Measurements from ENCODE around the gene CDC42BPG. TPM values are rescaled to one million over a fixed set of nuclear protein-coding genes. Genes with fewer than 3 reads are reported as not detected.

CDC42BPG gene
- total and polyA plus RNA-seq, 2 of the 8 experiments (the other 6 are each of a cell fraction or from before 2014, with no cell fraction given): 3.7 to 10.6 TPM

DNA sequence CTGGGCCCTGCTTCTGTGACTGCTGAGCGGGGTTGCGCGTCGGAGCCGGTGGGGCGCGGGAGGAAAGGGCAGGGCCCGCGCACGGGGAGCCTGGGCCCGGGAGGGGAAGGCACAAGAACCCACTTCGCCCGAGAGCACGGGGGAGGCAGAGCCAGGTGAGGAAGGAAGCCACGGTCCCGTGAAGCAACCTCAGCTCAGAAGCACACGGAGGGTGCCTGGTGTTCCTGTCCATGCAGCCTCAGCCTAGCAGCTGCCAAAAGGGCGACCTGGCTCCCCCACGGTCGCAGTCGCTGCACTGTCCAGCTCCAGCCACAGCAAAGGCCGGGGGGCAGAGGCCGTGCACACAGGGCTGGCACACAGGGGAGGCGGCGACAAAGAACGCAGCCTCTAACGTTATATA is 9.3 kb upstream of the CDC42BPG start:
- Histone ChIP-seq H3K27ac (ENCODE audit: low read depth, low read length) (no peak overlapping the region), H3K4me3 (ENCODE audit: extremely low read depth in 1 of 4, insufficient read depth in 2 of 4, low read depth in 3 of 4, low read length in 4 of 4) (no peak overlapping the region), H3K18ac (ENCODE audit: extremely low read depth, low read length) (no peak overlapping the region), H4K5ac (ENCODE audit: insufficient read length, low read depth, low read length) (no peak overlapping the region), H3K79me2 (ENCODE audit: control insufficient read depth in 1 of 2, insufficient read depth in 2 of 2, low read length in 2 of 2) (no peaks in the 10 kb centered on the region), H3K4me1 (replicated peaks in 1 of 4; ENCODE audit: control insufficient read depth in 3 of 4, insufficient read depth in 4 of 4, low read length in 3 of 4) (peaks cover 0 to 15% (median 6%) of the 10 kb centered on the region in 4 experiments; a peak in 6 of 7 replicates), H2AK5ac (ENCODE audit: low read depth, low read length) (no peak overlapping the region), H2BK15ac (ENCODE audit: low read length) (no peak overlapping the region), H4K91ac (replicated peaks; ENCODE audit: insufficient read length, low read length) (no peak overlapping the region), H3K4me2 (ENCODE audit: insufficient read depth in 1 of 2, low read depth in 2 of 2, low read length in 2 of 2) (no peak overlapping the region), H3K79me1 (ENCODE audit: low read depth, low read length) (no peaks in the 10 kb centered on the region), H3K23me2 (ENCODE audit: low read depth, low read length) (no peaks in the 10 kb centered on the region), H2BK120ac (replicated peaks; ENCODE audit: low read depth, low read length) (no peak overlapping the region), H3K27me3 (replicated peaks in 1 of 4; ENCODE audit: control insufficient read depth in 3 of 4, extremely low read depth in 1 of 4, insufficient read depth in 3 of 4, low read length in 3 of 4) (no peaks in the 10 kb centered on the region), H3K9me3 (ENCODE audit: insufficient read depth in 2 of 2, low read depth in 1 of 2, low read length in 1 of 2) (no peaks in the 10 kb centered on the region), H4K20me1 (replicated peaks in 1 of 2; ENCODE audit: control insufficient read depth in 1 of 2, insufficient read depth in 2 of 2, low read length in 2 of 2) (peaks cover 0 to 5% of the 10 kb centered on the region in 2 experiments), H3K23ac (ENCODE audit: insufficient read length) (no peak overlapping the region), H3K56ac (replicated peaks; ENCODE audit: insufficient read length, low read depth, low read length) (no peak overlapping the region), H2BK5ac (ENCODE audit: low read depth, low read length) (peak overlapping the region; percentile 15; the same call in 1 of the 2 replicates), H3K9ac (replicated peaks in 1 of 4; ENCODE audit: extremely low read depth in 1 of 4, low read depth in 3 of 4, low read length in 3 of 4) (no peak overlapping the region), H2BK12ac (ENCODE audit: low read depth, low read length) (no peak overlapping the region), H2BK20ac (ENCODE audit: low read length) (no peak overlapping the region), H3K4ac (replicated peaks; ENCODE audit: insufficient read length, low read depth, low read length) (no peak overlapping the region), H3K36me3 (ENCODE audit: control insufficient read depth in 2 of 4, insufficient read depth in 4 of 4, low read length in 3 of 4) (peaks cover 0 to 5% (median 0%) of the 10 kb centered on the region in 4 experiments; a peak in 3 of 8 replicates), H2AFZ (ENCODE audit: low read length) (no peak overlapping the region), H4K8ac (ENCODE audit: extremely low read depth, insufficient read depth, low read length) (no peak overlapping the region), H3K14ac (ENCODE audit: insufficient read length) (no peak overlapping the region)
- FAIRE-seq (no peak), DNase-seq (ENCODE audit: low read depth in 1 of 2, low spot score in 2 of 2) (no peak)
- WGBS, 2 experiments (ENCODE audit: extremely low coverage in 1 of 2, insufficient coverage in 1 of 2, insufficient read length in 1 of 2, insufficient replicate concordance in 2 of 2, low coverage in 1 of 2, low lambda C conversion rate in 2 of 2, missing lambda C conversion rate in 1 of 2): 89% methylated on average over 26 of the region's 27 CpGs; no CpG with 5 or more reads in 1 of the 2 experiments
- ChIA-PET POLR2A (ENCODE audit: partially characterized antibody) (interaction anchor here (1.2 to 25.7 kb wide), 3 partner anchors 11 to 31 kb away, joined by 4 to 408 read pairs (median 4); partner anchors contain the start of gene EHD1), CTCF (ENCODE audit: partially characterized antibody) (interaction anchor here (1.1 to 32.3 kb wide), 4 partner anchors 9 to 158 kb away, joined by 3 to 1058 read pairs (median 162); partner anchors contain the start of gene EHD1)
- no peak for TF ChIP-seq CBX8 (IDR thresholded peaks at IDR 0.05; ENCODE audit: borderline replicate concordance, low read depth, low read length)
- TF ChIP-seq, protein P1, sequence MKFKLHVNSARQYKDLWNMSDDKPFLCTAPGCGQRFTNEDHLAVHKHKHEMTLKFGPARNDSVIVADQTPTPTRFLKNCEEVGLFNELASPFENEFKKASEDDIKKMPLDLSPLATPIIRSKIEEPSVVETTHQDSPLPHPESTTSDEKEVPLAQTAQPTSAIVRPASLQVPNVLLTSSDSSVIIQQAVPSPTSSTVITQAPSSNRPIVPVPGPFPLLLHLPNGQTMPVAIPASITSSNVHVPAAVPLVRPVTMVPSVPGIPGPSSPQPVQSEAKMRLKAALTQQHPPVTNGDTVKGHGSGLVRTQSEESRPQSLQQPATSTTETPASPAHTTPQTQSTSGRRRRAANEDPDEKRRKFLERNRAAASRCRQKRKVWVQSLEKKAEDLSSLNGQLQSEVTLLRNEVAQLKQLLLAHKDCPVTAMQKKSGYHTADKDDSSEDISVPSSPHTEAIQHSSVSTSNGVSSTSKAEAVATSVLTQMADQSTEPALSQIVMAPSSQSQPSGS (IDR thresholded peaks at IDR 0.05; ENCODE audit: low read length): no peak
- no peak for TF ChIP-seq GTF2F1 (IDR thresholded peaks at IDR 0.05; ENCODE audit: borderline replicate concordance, low read depth, low read length)
- TF ChIP-seq, protein P2, sequence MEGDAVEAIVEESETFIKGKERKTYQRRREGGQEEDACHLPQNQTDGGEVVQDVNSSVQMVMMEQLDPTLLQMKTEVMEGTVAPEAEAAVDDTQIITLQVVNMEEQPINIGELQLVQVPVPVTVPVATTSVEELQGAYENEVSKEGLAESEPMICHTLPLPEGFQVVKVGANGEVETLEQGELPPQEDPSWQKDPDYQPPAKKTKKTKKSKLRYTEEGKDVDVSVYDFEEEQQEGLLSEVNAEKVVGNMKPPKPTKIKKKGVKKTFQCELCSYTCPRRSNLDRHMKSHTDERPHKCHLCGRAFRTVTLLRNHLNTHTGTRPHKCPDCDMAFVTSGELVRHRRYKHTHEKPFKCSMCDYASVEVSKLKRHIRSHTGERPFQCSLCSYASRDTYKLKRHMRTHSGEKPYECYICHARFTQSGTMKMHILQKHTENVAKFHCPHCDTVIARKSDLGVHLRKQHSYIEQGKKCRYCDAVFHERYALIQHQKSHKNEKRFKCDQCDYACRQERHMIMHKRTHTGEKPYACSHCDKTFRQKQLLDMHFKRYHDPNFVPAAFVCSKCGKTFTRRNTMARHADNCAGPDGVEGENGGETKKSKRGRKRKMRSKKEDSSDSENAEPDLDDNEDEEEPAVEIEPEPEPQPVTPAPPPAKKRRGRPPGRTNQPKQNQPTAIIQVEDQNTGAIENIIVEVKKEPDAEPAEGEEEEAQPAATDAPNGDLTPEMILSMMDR (IDR thresholded peaks at IDR 0.05; ENCODE audit: control extremely low read depth in 1 of 3, insufficient read depth in 1 of 3, low read depth in 1 of 3, low read length in 3 of 3): no peak
